ENCODE results near the gene RAB4A.

RAB4A gene

GRCh38 chr1:229270547-229271447, at the start of gene RAB4A:
TSS of gene RAB4A (plus strand) at chr1:229271111. CDS start at chr1:229271340, 229 bp downstream.
- peak; percentile 32 for DNase-seq (ENCODE audit: low read depth)

GRCh38 chr1:229222081-229222480, 48.8 kb upstream of the RAB4A start:
- DNase-seq (ENCODE audit: low read depth), result no peak

GRCh38 chr1:229223498-229223897, 47.4 kb upstream of the RAB4A start:
- DNase-seq (ENCODE audit: low read depth), result no peak

GRCh38 chr1:229224308-229224707, 46.6 kb upstream of the RAB4A start:
- DNase-seq (ENCODE audit: low read depth), result no peak

- DNase-seq (ENCODE audit: low read depth), result no peak
Observed at GRCh38 chr1:229225331-229225782, 45.6 kb upstream of the RAB4A start.

GRCh38 chr1:229226796-229227195, 44.1 kb upstream of the RAB4A start:
- no peak for DNase-seq (ENCODE audit: low read depth)

- peak; percentile 72 for DNase-seq (ENCODE audit: low read depth)
Observed at GRCh38 chr1:229227298-229227919, 43.5 kb upstream of the RAB4A start.

- no peak for DNase-seq (ENCODE audit: low read depth)
Observed at GRCh38 chr1:229228522-229228921, 42.4 kb upstream of the RAB4A start.

GRCh38 chr1:229229137-229229720, 41.7 kb upstream of the RAB4A start:
- no peak for DNase-seq (ENCODE audit: low read depth)

GRCh38 chr1:229229721-229230139, 41.2 kb upstream of the RAB4A start:
- DNase-seq (ENCODE audit: low read depth), result no peak

- DNase-seq (ENCODE audit: low read depth), result no peak
Observed at GRCh38 chr1:229230140-229230892, 40.6 kb upstream of the RAB4A start.

- no peak for DNase-seq (ENCODE audit: low read depth)
Observed at GRCh38 chr1:229230893-229231753, 39.8 kb upstream of the RAB4A start.

- DNase-seq (ENCODE audit: low read depth), result no peak
Observed at GRCh38 chr1:229231754-229232119, 39.2 kb upstream of the RAB4A start.

- no peak for DNase-seq (ENCODE audit: low read depth)
Observed at GRCh38 chr1:229234870-229235472, 35.9 kb upstream of the RAB4A start.

GRCh38 chr1:229237320-229237719, 33.6 kb upstream of the RAB4A start:
- DNase-seq (ENCODE audit: low read depth), result no peak

GRCh38 chr1:229238231-229238630, 32.7 kb upstream of the RAB4A start:
- DNase-seq (ENCODE audit: low read depth), result no peak

- DNase-seq (ENCODE audit: low read depth), result no peak
Observed at GRCh38 chr1:229238674-229239415, 32.1 kb upstream of the RAB4A start.

- no peak for DNase-seq (ENCODE audit: low read depth)
Observed at GRCh38 chr1:229240532-229240931, 30.4 kb upstream of the RAB4A start.

GRCh38 chr1:229241390-229241789, 29.5 kb upstream of the RAB4A start:
- DNase-seq (ENCODE audit: low read depth), result no peak

- no peak for DNase-seq (ENCODE audit: low read depth)
Observed at GRCh38 chr1:229243638-229244037, 27.3 kb upstream of the RAB4A start.
